DMS114 treated with DMSO at 0.1 percent for 48 hours (cell line): ENCODE results near the gene GRIK4.

Source experiments
- DNase-seq: peaks from one replicate; lab custom pipeline; 2025; ENCODE audit not compliant: unreplicated experiment; lab: John Stamatoyannopoulos, UW

Gene GRIK4

GRCh38 chr11:120524536-120525085, 13.1 kb downstream of the GRIK4 start:
- DNase-seq = no peak

DNA sequence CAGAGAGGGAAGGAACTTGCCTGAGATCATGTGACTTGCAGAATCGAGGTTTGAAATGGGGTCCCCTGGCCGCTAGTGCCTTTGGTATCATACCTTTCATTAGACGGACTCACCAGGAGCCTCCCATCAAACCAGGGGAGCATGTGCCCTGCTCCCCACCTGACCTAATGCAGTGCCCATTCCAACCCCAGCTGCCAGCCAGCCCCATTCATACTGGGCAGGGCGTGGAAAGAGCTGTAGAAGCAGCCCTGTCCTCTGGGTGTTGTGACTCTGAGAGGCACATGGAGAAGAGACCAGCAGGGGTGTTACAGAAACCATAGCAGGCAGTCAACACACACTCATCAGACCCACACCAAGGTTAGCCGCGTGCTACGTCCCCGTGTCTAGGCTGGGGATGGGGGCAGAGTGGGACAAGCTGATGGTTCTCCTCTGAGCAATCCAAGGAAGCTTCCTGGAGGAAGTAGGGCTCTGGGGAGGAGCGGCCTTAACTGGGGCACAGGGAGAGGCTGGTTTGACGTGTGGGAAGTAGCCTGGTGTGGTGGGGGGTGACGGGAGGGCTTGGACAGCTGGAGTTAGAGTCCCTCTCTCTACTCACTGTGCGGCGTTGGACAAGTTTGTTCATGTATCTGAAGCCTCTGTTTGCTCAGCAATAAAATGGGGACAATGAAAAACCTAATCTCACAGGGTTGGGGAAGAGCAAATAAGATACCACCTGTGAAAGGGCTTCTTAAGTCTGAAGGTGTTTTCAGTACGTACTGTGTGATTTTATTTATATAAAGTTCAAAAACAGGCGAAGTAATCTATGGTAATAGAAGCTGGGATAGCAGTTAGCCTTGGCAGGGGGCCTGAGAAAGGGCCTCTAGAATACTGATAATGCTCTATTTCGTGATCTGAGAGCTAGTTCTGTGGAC, 14.0 kb downstream of the GRIK4 start:
- no peak for DNase-seq

- no peak for DNase-seq
Measured at GRCh38 chr11:120526241-120526640, 14.7 kb downstream of the GRIK4 start.

DNA sequence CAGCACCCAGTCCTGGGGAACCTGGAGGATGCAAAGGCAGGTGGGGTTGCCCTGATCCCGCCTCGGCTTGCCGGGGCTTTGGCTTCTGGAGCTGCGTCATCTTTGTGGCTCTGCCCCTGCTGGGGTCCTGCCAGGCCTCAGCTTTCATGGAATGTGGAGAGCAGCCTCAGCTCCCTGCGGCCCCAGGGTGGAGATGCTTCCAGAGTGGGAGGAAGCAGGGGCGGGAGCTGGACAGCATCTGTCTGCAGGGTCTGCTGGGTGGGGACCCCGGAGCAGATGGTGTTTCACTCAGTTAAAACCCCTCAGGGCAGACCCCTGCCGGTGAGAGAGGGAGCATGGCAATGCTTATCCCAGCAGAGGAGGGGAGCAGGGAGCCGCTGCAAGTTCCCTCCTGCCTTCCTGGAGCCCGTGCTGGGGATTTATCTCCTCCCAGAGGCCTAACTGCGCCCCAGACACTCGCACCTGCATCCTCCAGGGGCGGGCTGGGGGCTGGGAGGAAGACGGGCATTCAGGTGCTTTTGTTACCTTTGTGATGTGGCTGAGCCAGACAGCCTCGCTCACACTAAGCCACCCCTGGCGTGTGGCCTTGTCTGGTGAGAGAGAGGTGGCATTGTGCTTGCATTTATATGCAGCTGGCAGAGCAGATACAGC, 15.7 kb downstream of the GRIK4 start:
- no peak for DNase-seq

DNA sequence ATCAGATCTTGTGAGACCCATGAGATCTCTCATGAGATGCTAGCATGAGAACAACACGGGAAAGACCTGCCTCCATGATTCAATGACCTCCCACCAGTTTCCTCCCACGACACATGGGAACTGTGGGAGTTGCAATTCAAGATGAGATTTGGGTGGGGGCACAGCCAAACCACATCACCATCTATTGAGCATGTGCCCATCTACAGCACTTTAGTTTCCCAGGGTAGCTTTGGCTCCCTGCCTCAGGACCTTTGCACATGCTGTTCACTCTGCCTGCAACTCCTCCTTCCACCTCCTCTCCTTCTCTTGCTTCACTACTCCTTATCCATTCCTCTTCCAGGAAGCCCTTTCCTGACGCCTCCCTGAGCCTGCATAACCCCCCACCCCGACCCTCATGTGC, 17.2 kb downstream of the GRIK4 start:
- no peak for DNase-seq

DNA sequence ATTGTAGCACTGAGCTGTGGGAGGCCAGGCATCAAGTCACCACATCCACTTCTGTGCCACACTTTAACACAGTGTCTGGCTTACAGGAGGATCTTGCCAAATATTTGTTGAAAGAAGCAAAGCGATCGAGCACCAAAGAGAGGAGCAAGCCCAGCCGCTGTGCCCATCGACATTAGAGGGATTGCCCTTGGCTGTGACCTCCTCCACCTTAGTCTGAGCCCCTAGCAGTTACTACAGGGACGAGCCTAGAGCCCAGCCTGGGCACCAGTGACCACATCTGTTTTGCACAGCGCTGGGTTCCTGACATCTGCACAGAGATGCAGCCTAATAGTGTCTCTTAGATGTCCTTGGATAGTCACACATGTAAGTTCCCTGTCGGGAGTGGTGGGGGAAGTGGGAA, 17.7 kb downstream of the GRIK4 start:
- no peak for DNase-seq

DNA sequence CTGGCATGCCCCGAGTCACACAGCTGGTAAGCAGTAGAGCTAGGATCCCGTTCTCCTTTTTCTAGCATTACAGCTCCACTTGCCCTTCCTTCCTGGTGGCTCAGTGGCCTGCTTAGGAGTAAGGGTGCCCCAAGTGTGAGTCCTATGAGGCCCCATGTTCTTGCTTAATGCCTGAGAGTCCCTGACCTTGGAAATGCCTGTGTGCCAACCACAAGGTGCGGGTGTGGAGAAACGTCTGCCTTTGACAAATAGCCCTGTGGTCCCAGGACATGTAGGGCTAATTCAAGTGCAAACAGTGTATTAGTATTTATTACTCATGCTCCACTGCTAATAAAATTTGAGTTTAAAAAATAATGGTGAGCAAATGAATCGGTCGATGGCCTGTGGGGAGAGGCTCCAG, 18.4 kb downstream of the GRIK4 start:
- no peak for DNase-seq

- DNase-seq = no peak
Measured at GRCh38 chr11:120532082-120532831, 20.7 kb downstream of the GRIK4 start.

DNA sequence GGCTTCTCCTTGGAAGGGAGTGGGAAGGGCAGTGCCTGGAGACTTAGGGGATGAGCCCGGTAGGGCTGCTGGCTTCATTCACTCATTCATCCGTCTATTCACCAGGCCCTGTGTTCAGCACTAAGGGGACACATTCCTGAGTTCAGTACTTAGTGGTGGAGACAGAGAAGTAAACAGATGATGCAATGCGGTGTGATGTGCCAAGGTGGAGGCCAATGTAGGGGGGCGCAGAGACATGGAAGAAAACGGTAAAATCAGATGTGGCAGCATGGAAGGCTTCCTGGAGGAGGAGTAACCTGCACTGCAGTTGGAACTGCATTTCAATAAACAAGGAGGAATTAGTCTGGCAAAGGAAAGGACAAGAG, 21.3 kb downstream of the GRIK4 start:
- no peak for DNase-seq

- no peak for DNase-seq
Measured at GRCh38 chr11:120536091-120536796, 24.7 kb downstream of the GRIK4 start.

- DNase-seq = no peak
Measured at GRCh38 chr11:120536797-120537169, 25.2 kb downstream of the GRIK4 start.

GRCh38 chr11:120537996-120538395, 26.4 kb downstream of the GRIK4 start:
- DNase-seq = no peak

DNA sequence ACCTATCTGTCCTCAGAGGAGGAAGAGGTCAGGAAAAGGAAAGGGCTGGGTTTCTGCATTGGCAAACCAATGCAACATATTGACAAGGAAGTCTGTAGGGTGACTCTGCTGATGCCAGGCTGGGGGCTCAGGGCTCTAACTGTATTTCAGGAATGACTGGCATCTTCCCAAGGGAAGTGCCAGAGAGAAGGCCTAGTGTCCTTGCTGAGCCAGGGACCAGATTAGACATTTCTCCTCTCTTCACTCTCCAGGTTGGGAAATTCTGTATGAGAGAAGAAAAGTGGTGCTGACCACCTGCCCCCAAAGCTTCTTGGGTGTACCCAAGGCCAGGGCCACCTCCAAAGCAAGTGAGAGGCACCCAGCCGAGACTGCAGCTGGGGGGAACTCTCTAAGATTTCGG, 27.2 kb downstream of the GRIK4 start:
- no peak for DNase-seq

GRCh38 chr11:120539667-120540369, 28.3 kb downstream of the GRIK4 start:
- DNase-seq = no peak

- DNase-seq = no peak
Measured at GRCh38 chr11:120540744-120541465, 29.4 kb downstream of the GRIK4 start.

DNA sequence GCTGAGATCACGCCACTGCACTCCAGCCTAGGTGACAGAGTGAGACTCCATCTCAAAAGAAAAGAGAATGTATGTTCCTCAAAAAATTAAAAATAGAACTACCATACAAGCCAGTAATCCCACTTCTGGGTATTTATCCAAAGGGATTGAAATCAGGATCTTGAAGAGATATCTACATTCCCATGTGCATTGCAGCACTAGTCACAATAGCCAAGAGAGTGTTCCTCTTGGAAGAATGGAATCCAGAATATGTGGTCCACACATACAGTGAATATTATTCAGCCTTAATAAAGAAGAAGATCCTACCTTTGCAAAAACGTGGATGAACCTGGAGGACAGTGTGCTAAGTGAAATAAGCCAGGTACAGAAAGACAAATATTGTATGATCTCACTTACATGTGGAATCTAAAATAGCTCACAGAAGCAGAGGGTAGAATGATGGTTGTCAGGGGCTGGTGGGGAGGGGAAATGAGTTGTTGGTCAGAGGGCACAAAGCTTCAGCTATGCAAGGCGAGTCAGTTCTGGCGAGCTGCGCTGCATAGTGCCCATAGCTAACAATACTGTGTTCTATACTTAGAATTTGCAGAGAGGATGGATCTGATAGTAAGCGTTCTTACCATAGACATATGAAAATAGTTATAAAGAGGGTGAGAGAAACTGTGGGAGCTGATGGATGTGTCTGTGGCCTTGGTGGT, 32.1 kb downstream of the GRIK4 start:
- DNase-seq = no peak

DNA sequence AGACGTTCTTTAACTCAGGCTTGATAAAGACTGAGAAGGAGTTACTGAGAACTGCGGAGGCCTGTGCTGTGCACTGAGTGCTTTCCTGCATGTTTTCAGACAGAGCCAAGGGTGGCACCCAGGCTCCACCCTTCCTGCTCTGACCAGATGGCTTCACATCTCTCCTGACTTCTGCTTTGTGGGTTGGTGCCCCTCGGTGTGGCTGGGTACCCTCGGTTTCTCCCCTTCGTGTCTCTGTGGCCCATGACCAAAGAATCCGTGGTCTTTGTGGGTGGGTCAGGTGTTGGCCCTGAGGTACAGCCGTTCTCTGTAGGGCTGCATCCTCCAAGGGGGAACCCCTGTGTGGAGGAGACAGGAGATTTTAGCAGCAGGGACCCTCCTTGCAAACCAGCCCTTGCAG, 34.3 kb downstream of the GRIK4 start:
- DNase-seq = no peak

DNA sequence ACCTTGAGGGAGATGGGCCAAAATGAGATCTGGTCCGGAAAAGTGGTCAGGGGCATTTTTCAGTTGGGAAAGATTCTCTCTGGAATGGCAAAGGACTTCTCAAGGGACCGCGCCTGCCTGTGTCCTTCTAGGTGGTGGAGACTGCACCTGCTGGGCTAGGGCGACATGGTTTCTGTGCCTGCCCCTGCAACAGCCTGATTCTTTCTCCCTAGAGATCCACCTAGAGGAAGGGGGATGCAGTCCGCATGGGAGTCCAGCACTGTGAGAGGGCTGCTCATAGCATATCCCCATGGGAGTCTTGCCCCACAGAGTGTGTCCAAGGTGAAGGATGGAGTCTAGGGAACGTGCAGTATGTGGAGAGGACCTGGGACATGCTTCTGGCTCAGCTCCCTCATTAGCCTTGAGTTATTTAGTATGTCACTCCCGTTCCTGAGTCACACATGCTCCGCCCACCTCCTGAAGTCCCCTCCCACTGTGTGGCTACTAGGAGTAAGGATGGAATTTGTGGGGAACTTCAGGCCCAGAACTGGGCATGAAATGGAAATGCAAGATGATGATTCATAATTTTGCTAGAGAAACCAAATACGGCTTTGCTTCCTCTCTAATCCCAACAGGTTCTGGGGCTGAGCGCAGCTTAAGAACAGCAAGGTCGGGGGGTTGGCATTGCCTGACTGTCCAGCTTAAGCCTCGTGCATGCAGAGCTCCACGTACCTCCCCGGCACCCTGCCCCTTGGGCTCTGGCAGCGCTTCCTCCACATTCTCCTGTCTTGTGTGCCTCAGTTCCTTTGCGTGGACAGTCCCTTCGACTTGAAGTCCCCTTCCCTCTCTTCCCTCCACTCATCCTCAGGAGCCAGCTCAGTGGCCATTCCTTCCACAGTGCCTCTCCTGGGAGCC, 35.0 kb downstream of the GRIK4 start:
- no peak for DNase-seq
